K562 (cell line): ENCODE measurements around the gene COL4A2. TPM values are rescaled to one million over a fixed set of nuclear protein-coding genes. Genes with fewer than 3 reads are reported as not detected.
"Not testable (repeated sequence)": the region's sequence is repeated elsewhere in the genome, so short reads cannot be mapped to it uniquely, and the experiment has no call there.

Experiments
- ATAC-seq: fragments of 200-7000 bp; cut with Tn5 transposase; 3 replicates; pipeline ENCODE4 v1.9.1; 2020; ENCODE audit warnings: moderate library complexity
- BruUV-seq: library from RNA; stranded (reverse); fragments of 400-500 nt; replicated peaks from 2 replicates; lab custom pipeline; 2021; lab: Mats Ljungman, UMichigan
- CTCF ChIA-PET: fragments of 300-600 bp; formaldehyde crosslinking; extraction: SDS; loops from one replicate; lab custom pipeline; 2021; ENCODE audit warnings: low intra/inter-chr PET ratio; lab: Yijun Ruan, JAX
- POLR2A ChIA-PET: fragments of 300-600, 350-650 bp; sonication (Branson Sonifier 250); formaldehyde crosslinking; extraction: SDS; loops from one replicate; lab custom pipeline; 2021; ENCODE audit warnings: antibody characterized with exemption, inconsistent platforms; lab: Yijun Ruan, JAX
- DNase-seq, 4 experiments: peaks; one replicate each; pipeline versions ENCODE4 v3.0.0 to v3.0.0-alpha.2; 2011 to 2018; ENCODE audit warnings: low spot score in 3 of 4, mixed read lengths in 3 of 4; ENCODE audit errors: extremely low read depth in 1 of 4
- FAIRE-seq: peaks from 2 replicates; lab custom pipeline; 2011; peaks lifted over from hg19 to GRCh38; lab: Jason Lieb, UNC
- H2AFZ ChIP-seq: 2 replicates; pipeline ENCODE4 v1.6.0; 2011; ENCODE audit warnings: low read depth, low read length, control low read depth, inconsistent platforms
- H3K27ac ChIP-seq: fragments of 200-600 bp; 3 replicates; pipeline ENCODE4 v1.8.0; 2011; ENCODE audit warnings: low read depth, mild to moderate bottlenecking, control low read depth, inconsistent platforms, low read length, moderate library complexity, mixed read lengths; ENCODE audit errors: extremely low read depth
- H3K27me3 ChIP-seq, 2 experiments: fragments of 300-600 bp in 1 of 2; 2 replicates in 1 of 2; 3 replicates in 1 of 2; pipeline versions ENCODE4 v1.6.0 to v1.8.0; 2011; ENCODE audit warnings: inconsistent platforms in 2 of 2, low read length in 2 of 2, mild to moderate bottlenecking in 1 of 2, mixed read lengths in 1 of 2, moderate library complexity in 1 of 2; ENCODE audit not compliant: control insufficient read depth in 2 of 2, insufficient read depth in 2 of 2
- H3K36me3 ChIP-seq: fragments of 300-600 bp; 3 replicates; pipeline ENCODE4 v1.8.0; 2011; ENCODE audit warnings: mild to moderate bottlenecking, low read length, inconsistent platforms; ENCODE audit not compliant: control insufficient read depth, insufficient read depth
- H3K4me1 ChIP-seq, 2 experiments: fragments of 200-600 bp in 1 of 2; replicated peaks in 1 of 2; 2 replicates in 1 of 2; 3 replicates in 1 of 2; pipeline versions ENCODE4 v1.5.1 to v1.8.0; 2011; ENCODE audit warnings: inconsistent platforms in 2 of 2, low read length in 2 of 2, mild to moderate bottlenecking in 1 of 2, mixed read lengths in 1 of 2, moderate library complexity in 1 of 2; ENCODE audit not compliant: control insufficient read depth in 2 of 2, insufficient read depth in 2 of 2
- H3K4me2 ChIP-seq: 2 replicates; pipeline ENCODE4 v1.6.1; 2011; ENCODE audit warnings: low read length, control low read depth, inconsistent platforms, mixed read lengths; ENCODE audit not compliant: insufficient read depth
- H3K4me3 ChIP-seq: fragments of 200-600 bp; sonication (generic), shearing (Covaris generic); 2 replicates; pipeline ENCODE4 v1.5.1; 2016; ENCODE audit warnings: control low read depth, inconsistent platforms
- H3K79me2 ChIP-seq: fragments of 200-600 bp; 3 replicates; pipeline ENCODE4 v1.8.0; 2011; ENCODE audit warnings: low read length, inconsistent platforms; ENCODE audit not compliant: control insufficient read depth, insufficient read depth
- H3K9ac ChIP-seq, 2 experiments: 2 replicates each; pipeline versions ENCODE4 v1.6.0 to v1.6.1; 2011; ENCODE audit warnings: low read depth in 2 of 2, low read length in 2 of 2, control low read depth in 1 of 2, inconsistent platforms in 1 of 2, mild to moderate bottlenecking in 1 of 2, mixed read lengths in 1 of 2; ENCODE audit not compliant: insufficient read depth in 1 of 2
- H3K9me1 ChIP-seq: one replicate; pipeline ENCODE4 v1.6.0; 2011; ENCODE audit warnings: inconsistent platforms, mild to moderate bottlenecking, low read length, moderate library complexity; ENCODE audit not compliant: control insufficient read depth, insufficient read depth
- H3K9me3 ChIP-seq: replicated peaks from 2 replicates; pipeline ENCODE4 v1.5.1; 2011; ENCODE audit warnings: low read depth, low read length, inconsistent platforms; ENCODE audit not compliant: control insufficient read depth, insufficient read depth
- H4K20me1 ChIP-seq: replicated peaks from 2 replicates; pipeline ENCODE4 v1.6.1; 2011; ENCODE audit warnings: low read length, inconsistent platforms, mixed read lengths; ENCODE audit not compliant: control insufficient read depth, insufficient read depth
- WGBS: fragments of 100-300 bp; shearing (Covaris generic); methylation state at CpG from one replicate; pipeline ENCODE4 v1.1.6; 2016; ENCODE audit warnings: low coverage, mixed read lengths; ENCODE audit not compliant: insufficient coverage; ENCODE audit errors: missing lambda C conversion rate; 5-methylcytosine and 5-hydroxymethylcytosine counted together
- in situ Hi-C: fragments of 300-500 bp; cut with MboI; formaldehyde crosslinking; loops from 4 replicates; pipeline ENCODE4 v1.15.0; 2018; ENCODE audit warnings: inconsistent platforms, mixed read lengths
- intact Hi-C: fragments of 100-400 bp; cut with micrococcal nuclease; formaldehyde crosslinking; loops from 2 replicates; pipeline ENCODE4 v1.14.2; 2022
- polyA plus RNA-seq, 8 experiments: library from polyadenylated mRNA; depleted of rRNA in 4 of 8; stranded (reverse) in 5 of 8; unstranded in 3 of 8; fragments of >200 nt; fragmentation: Nextera tagmentation in 2 of 8; fragmentation: Illumina TruSeq in 1 of 8; extraction: Ambion mirVana in 2 of 8; extraction: Trizol in 1 of 8; gene quantifications; 2 replicates each; pipeline versions ENCODE4 v1.2.1 to v1.2.3, GENCODE V29; 2011 to 2014; ENCODE audit warnings: inconsistent platforms in 1 of 8, missing spikeins in 1 of 8
- total RNA-seq, 7 experiments: library from RNA; depleted of rRNA in 6 of 7; stranded (reverse); fragments of >200 nt in 6 of 7; fragmentation: Illumina TruSeq in 2 of 7; extraction: Trizol in 2 of 7; gene quantifications; 2 replicates each; pipeline versions ENCODE4 v1.2.1 to v1.2.3, GENCODE V29; 2011 to 2021; ENCODE audit warnings: low replicate concordance in 1 of 7

The COL4A2 gene
- total and polyA plus RNA-seq, 9 of the 15 experiments (the other 6 are each of a cell fraction or from before 2014, with no cell fraction given) = 0.13 to 15.2 (median 8.1) TPM

- H3K4me3 ChIP-seq, H3K4me2 ChIP-seq, intact Hi-C loops, in situ Hi-C loops, H3K9ac ChIP-seq, POLR2A ChIA-PET, ATAC-seq, H3K4me1 ChIP-seq, H4K20me1 ChIP-seq, BruUV-seq, DNase-seq, H2AFZ ChIP-seq, H3K27ac ChIP-seq, H3K9me1 ChIP-seq, CTCF ChIA-PET, H3K36me3 ChIP-seq, H3K9me3 ChIP-seq, FAIRE-seq, H3K79me2 ChIP-seq: not testable (repeated sequence)
- WGBS = 5% methylated on average over 4 of the region's 29 CpGs
- peaks cover 5 to 65% of the 10 kb centered on the region in 2 experiments for H3K27me3 ChIP-seq
These were observed 6.2 kb downstream of the COL4A2 start for GRCh38 chr13:110313261-110313660.

- H3K9me3 ChIP-seq, intact Hi-C loops, H3K36me3 ChIP-seq, H3K27ac ChIP-seq, FAIRE-seq, H3K4me2 ChIP-seq, in situ Hi-C loops, H3K9me1 ChIP-seq, H3K4me3 ChIP-seq, BruUV-seq, ATAC-seq, H3K79me2 ChIP-seq, H3K4me1 ChIP-seq, CTCF ChIA-PET, H3K9ac ChIP-seq, H4K20me1 ChIP-seq, DNase-seq, POLR2A ChIA-PET, H2AFZ ChIP-seq: not testable (repeated sequence)
- H3K27me3 ChIP-seq = peaks cover 4 to 63% of the 10 kb centered on the region in 2 experiments; a peak in 4 of 5 replicates
- 0% methylated on average over 3 of the region's 16 CpGs for WGBS
These were observed 6.6 kb downstream of the COL4A2 start for GRCh38 chr13:110313733-110314132.
